Measurements from ENCODE around the gene COX20. TPM values are rescaled to one million over a fixed set of nuclear protein-coding genes. Genes with fewer than 3 reads are reported as not detected.

The COX20 gene
- polyA plus RNA-seq, 3 donors = 15.8 to 21.6 (median 17.9) TPM

DNA sequence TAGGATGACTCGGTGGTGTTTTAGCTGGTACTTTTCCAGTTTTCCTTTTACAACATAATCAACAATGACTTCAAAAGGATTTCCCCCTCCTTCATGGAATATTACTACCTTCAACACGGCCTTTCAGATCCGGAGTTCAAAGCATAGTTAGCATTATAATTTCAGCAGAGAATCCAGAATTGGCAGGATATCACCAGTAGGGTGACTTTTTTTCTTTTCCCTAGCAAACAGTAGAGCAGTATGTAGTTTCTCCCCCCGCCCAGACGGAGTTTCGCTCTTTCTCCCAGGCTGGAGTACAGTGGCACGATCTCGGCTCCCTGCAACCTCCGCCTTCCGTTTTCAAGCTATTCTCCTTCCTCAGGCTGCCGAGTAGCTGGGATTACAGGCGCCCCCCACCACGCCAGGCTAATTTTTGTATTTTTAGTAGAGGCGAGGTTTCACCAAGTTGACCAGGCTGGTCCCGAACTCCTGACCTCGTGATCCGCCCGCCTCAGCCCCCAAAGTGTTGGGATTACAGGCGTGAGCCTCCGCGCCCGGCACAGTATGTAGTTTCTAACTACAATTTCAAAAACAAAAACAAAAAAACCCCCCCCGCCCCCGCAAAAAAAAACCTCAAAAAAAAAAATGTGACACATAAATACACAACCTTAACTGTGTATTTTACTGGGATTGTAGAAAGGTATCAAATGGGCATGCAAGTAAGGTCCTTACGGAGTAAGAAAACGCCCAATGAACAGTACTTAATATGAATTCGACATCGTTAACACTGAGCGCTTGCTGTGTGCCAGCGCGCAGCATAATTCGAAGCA lies 1.5 kb upstream of the COX20 start:
- no peaks in the 10 kb centered on the region for H3K9me3 ChIP-seq (replicated peaks in 1 of 2; ENCODE audit: control insufficient read depth in 1 of 2, insufficient read depth in 1 of 2, low read length in 2 of 2)
- no peaks in the 10 kb centered on the region for H4K20me1 ChIP-seq (ENCODE audit: insufficient read depth, low read length)
- H3K4me1 ChIP-seq (ENCODE audit: control insufficient read depth in 1 of 2, insufficient read depth in 2 of 2, low read length in 2 of 2) = peaks cover 19 to 35% of the 10 kb centered on the region in 2 donors
- Mint-ChIP-seq H3K9me3 (no peaks in the 10 kb centered on the region), H3K4me1 (peaks cover 34% of the 10 kb centered on the region), H3K36me3 (peaks cover 24 to 31% of the 10 kb centered on the region in 2 donors), H3K27ac (peak overlapping the region; percentile 97 to 100 (median 99)), H3K4me3 (peak overlapping the region; percentile 91 to 93), H3K27me3 (ENCODE audit: low read depth in 3 of 3) (no peaks in the 10 kb centered on the region)
- whole genome bisulfite sequencing (ENCODE audit: insufficient coverage) = 0% methylated on average over 11 of the region's 32 CpGs
- DNase-seq = peak; percentile 53 to 73 (median 68)
- H3K4me2 ChIP-seq (replicated peaks; ENCODE audit: extremely low read depth, low read length, poor library complexity, severe bottlenecking) = peak overlapping the region; percentile 95
- H3K36me3 ChIP-seq (replicated peaks in 1 of 2; ENCODE audit: control insufficient read depth in 1 of 2, insufficient read depth in 2 of 2, low read length in 2 of 2) = peaks cover 8 to 15% of the 10 kb centered on the region in 2 donors
- H3K79me2 ChIP-seq (ENCODE audit: insufficient read depth, low read length) = peaks cover 33% of the 10 kb centered on the region
- TF ChIP-seq, protein P1, sequence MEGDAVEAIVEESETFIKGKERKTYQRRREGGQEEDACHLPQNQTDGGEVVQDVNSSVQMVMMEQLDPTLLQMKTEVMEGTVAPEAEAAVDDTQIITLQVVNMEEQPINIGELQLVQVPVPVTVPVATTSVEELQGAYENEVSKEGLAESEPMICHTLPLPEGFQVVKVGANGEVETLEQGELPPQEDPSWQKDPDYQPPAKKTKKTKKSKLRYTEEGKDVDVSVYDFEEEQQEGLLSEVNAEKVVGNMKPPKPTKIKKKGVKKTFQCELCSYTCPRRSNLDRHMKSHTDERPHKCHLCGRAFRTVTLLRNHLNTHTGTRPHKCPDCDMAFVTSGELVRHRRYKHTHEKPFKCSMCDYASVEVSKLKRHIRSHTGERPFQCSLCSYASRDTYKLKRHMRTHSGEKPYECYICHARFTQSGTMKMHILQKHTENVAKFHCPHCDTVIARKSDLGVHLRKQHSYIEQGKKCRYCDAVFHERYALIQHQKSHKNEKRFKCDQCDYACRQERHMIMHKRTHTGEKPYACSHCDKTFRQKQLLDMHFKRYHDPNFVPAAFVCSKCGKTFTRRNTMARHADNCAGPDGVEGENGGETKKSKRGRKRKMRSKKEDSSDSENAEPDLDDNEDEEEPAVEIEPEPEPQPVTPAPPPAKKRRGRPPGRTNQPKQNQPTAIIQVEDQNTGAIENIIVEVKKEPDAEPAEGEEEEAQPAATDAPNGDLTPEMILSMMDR (IDR thresholded peaks at IDR 0.05) = peak; percentile 54
- H2AFZ ChIP-seq (ENCODE audit: insufficient read depth, low read depth, low read length, poor library complexity, severe bottlenecking) = peak overlapping the region; percentile 80
- peak overlapping the region; percentile 94 for H3K9ac ChIP-seq (ENCODE audit: insufficient read depth, low read length, poor library complexity, severe bottlenecking)
- intact Hi-C loops (cut with micrococcal nuclease) = loop anchor here (2.0 to 10.0 kb wide), 4 partner anchors 29 to 179 kb away; partner anchors contain the start of gene DESI2 (in 1 of the 2)
- H3K27me3 ChIP-seq (ENCODE audit: control insufficient read depth in 2 of 2, insufficient read depth in 2 of 2, low read length in 2 of 2) = no peaks in the 10 kb centered on the region
- peak overlapping the region; percentile 93 to 95 for H3K27ac ChIP-seq (ENCODE audit: low read depth in 1 of 2, low read length in 2 of 2)
- peak overlapping the region; percentile 88 to 95 (median 95) for H3K4me3 ChIP-seq (replicated peaks in 1 of 3; ENCODE audit: low read depth in 2 of 3, low read length in 3 of 3)

DNA sequence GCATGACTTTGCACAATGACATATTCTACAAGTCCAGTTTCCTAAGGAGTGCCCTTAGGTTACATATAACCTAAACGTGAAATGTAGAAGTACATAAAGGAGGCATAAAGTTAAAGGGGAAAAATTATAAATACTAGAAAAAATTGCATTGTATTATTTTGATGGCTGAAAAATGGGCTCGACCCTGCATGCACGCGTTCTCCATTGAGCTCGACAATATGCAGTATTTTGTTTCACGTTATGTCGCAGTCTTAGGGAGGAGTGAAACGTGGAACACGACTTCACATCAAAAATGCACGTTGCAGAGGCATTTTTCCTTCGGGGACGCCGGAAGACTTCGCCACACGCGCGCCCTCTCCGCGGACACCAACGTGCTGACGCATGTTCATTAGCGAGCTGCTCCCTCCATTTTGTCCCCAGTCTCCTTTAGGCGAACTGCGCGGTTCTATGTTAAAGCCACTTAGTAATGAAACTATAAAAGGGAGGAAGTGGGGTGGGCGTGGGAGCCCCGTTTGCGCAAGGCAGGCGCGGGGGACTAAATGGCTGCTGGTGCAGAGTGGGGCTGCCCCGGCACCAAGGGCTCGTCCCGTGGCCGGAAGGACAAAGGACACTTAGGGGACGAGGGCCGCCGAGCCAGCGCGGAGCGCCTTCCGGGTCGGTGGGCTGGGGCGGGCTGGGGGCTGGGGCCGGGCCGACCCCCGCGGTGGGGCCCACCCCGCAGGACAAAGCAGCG lies 749 bp upstream of the COX20 start:
- H3K79me2 ChIP-seq (ENCODE audit: insufficient read depth, low read length) = peaks cover 40% of the 10 kb centered on the region
- H3K9me3 ChIP-seq (replicated peaks in 1 of 2; ENCODE audit: control insufficient read depth in 1 of 2, insufficient read depth in 1 of 2, low read length in 2 of 2) = no peaks in the 10 kb centered on the region
- H3K27me3 ChIP-seq (ENCODE audit: control insufficient read depth in 2 of 2, insufficient read depth in 2 of 2, low read length in 2 of 2) = no peaks in the 10 kb centered on the region
- Mint-ChIP-seq H3K9me3 (no peaks in the 10 kb centered on the region), H3K36me3 (peaks cover 21 to 31% of the 10 kb centered on the region in 2 donors), H3K27ac (peak overlapping the region; percentile 97 to 100 (median 99)), H3K4me3 (peak overlapping the region; percentile 91 to 93), H3K4me1 (peaks cover 35% of the 10 kb centered on the region), H3K27me3 (ENCODE audit: low read depth in 3 of 3) (no peaks in the 10 kb centered on the region)
- no peaks in the 10 kb centered on the region for H4K20me1 ChIP-seq (ENCODE audit: insufficient read depth, low read length)
- intact Hi-C loops (cut with micrococcal nuclease) = loop anchor here (1.0 to 10.0 kb wide), 5 partner anchors 28 to 180 kb away; partner anchors contain the start of genes DESI2 (in 1 of the 2) and HNRNPU (in 1 of the 2)
- peak overlapping the region; percentile 95 for H3K4me2 ChIP-seq (replicated peaks; ENCODE audit: extremely low read depth, low read length, poor library complexity, severe bottlenecking)
- DNase-seq = peak; percentile 94 to 97 (median 95)
- TF ChIP-seq, protein P1 (IDR thresholded peaks at IDR 0.05) = no peak
- peaks cover 19 to 35% of the 10 kb centered on the region in 2 donors for H3K4me1 ChIP-seq (ENCODE audit: control insufficient read depth in 1 of 2, insufficient read depth in 2 of 2, low read length in 2 of 2)
- H3K27ac ChIP-seq (ENCODE audit: low read depth in 1 of 2, low read length in 2 of 2) = peak overlapping the region; percentile 93 to 95
- peak overlapping the region; percentile 80 for H2AFZ ChIP-seq (ENCODE audit: insufficient read depth, low read depth, low read length, poor library complexity, severe bottlenecking)
- under 1% methylated on average over 40 of the region's 49 CpGs for WGBS (ENCODE audit: insufficient coverage)
- peaks cover 0 to 12% of the 10 kb centered on the region in 2 donors for H3K36me3 ChIP-seq (replicated peaks in 1 of 2; ENCODE audit: control insufficient read depth in 1 of 2, insufficient read depth in 2 of 2, low read length in 2 of 2)
- peak overlapping the region; percentile 88 to 95 (median 95) for H3K4me3 ChIP-seq (replicated peaks in 1 of 3; ENCODE audit: low read depth in 2 of 3, low read length in 3 of 3)
- H3K9ac ChIP-seq (ENCODE audit: insufficient read depth, low read length, poor library complexity, severe bottlenecking) = peak overlapping the region; percentile 94
